ENCODE results near the gene SERPINA1. TPM values are rescaled to one million over a fixed set of nuclear protein-coding genes. Genes with fewer than 3 reads are reported as not detected.

SERPINA1 gene
- total RNA-seq, 2 experiments from 2014 or later = 22.1 to 24.5 TPM

GRCh38 chr14:94379291-94380224 is 8.8 kb downstream of the SERPINA1 start:
- ChIA-PET CTCF (interaction anchor here (1.0 kb wide), 1 partner anchor 11 kb away, joined by 3 read pairs; no protein-coding TSS in a partner anchor), POLR2A (interaction anchor here (0.7 to 1.6 kb wide), 2 partner anchors 13 to 15 kb away, joined by 3 to 4 read pairs; no protein-coding TSS in a partner anchor)
- H3K27ac Mint-ChIP-seq = peak overlapping the region; percentile 74
- peak overlapping the region; percentile 12 for H3K4me3 Mint-ChIP-seq
- intact Hi-C loops (cut with micrococcal nuclease) = loop anchor here (1.0 to 2.0 kb wide), 2 partner anchors 15 to 33 kb away; no protein-coding TSS in a partner anchor
- H3K27me3 Mint-ChIP-seq = no peaks in the 10 kb centered on the region
- no peaks in the 10 kb centered on the region for H3K36me3 Mint-ChIP-seq
- DNase-seq = peak; percentile 25
- no peaks in the 10 kb centered on the region for H3K9me3 Mint-ChIP-seq
- H3K4me1 Mint-ChIP-seq (ENCODE audit: low read depth) = peaks cover 33% of the 10 kb centered on the region

DNA sequence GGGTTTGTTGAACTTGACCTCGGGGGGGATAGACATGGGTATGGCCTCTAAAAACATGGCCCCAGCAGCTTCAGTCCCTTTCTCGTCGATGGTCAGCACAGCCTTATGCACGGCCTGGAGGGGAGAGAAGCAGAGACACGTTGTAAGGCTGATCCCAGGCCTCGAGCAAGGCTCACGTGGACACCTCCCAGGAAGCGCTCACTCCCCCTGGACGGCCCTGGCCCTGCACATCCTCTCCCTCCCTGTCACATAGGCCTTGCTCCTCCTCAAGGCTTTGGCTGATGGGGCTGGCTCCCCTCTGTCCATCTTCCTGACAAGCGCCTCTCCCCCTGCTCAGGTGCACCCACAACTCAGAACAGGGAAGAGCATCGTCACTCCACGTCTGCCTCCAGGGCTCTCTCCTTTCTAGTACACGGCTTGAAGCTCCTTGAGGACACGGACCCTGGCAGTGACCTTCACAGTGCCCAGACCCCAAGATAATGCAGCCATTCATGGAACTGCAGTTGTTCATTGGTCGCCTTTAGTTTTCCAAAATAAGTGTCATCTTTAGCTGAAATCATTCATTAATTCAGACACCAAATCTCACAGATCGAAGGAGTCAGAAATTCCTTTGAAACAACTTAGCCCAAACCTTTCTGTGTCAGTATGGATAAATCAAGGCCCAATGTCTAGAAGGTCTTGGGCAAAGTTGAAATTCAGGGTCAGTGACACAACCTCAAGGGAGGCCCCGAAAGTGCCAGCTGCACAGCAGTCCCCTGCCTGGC is 9.7 kb downstream of the SERPINA1 start:
- POLR2A ChIA-PET = no interaction called here

DNA sequence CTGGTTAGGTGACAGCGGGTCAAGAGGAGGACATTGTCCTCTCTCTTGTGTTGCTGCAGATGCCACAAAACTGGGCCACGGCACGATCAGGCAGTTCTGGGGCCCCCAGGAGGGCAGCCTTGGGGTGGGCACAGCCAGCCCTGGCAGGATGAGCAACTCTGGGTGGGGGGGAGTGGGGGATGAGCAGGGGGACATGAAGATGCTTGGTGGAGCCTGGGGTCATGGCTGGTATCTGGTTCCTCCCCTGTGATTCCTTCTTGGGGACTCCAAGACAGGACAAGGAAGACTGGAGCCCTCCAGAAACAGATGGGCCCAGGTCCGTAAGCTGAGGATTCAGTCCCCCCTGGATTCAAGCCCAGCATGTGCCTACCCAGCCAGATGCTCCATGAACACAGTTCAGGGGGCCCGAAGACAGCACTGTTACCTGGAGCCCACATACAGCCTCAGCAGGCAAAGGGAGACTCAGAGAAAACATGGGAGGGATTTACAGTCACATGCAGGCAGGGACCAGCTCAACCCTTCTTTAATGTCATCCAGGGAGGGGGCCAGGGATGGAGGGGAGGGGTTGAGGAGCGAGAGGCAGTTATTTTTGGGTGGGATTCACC is 10.4 kb downstream of the SERPINA1 start:
- no peak for DNase-seq
- ChIA-PET CTCF (no interaction called here), POLR2A (no interaction called here)
- H3K4me1 Mint-ChIP-seq (ENCODE audit: low read depth) = peaks cover 33% of the 10 kb centered on the region
- no peaks in the 10 kb centered on the region for H3K27me3 Mint-ChIP-seq
- no peak overlapping the region for H3K4me3 Mint-ChIP-seq
- intact Hi-C loops (cut with micrococcal nuclease) = loop anchor here (2.0 kb wide), 2 partner anchors 13 to 15 kb away; no protein-coding TSS in a partner anchor
- H3K27ac Mint-ChIP-seq = no peak overlapping the region
- H3K36me3 Mint-ChIP-seq = no peaks in the 10 kb centered on the region
- no peaks in the 10 kb centered on the region for H3K9me3 Mint-ChIP-seq

More for the DNA sequence above, 9.7 kb downstream of the SERPINA1 start:
- DNase-seq = no peak
- no peak overlapping the region for H3K27ac Mint-ChIP-seq
- H3K9me3 Mint-ChIP-seq = no peaks in the 10 kb centered on the region
- H3K4me3 Mint-ChIP-seq = no peak overlapping the region
- intact Hi-C loops (cut with micrococcal nuclease) = loop anchor here (1.0 to 2.0 kb wide), 2 partner anchors 14 to 32 kb away; no protein-coding TSS in a partner anchor
- H3K4me1 Mint-ChIP-seq (ENCODE audit: low read depth) = peaks cover 33% of the 10 kb centered on the region
- CTCF ChIA-PET = interaction anchor here (1.0 kb wide), 1 partner anchor 10 kb away, joined by 3 read pairs; no protein-coding TSS in a partner anchor
- no peaks in the 10 kb centered on the region for H3K27me3 Mint-ChIP-seq
- no peaks in the 10 kb centered on the region for H3K36me3 Mint-ChIP-seq

DNA sequence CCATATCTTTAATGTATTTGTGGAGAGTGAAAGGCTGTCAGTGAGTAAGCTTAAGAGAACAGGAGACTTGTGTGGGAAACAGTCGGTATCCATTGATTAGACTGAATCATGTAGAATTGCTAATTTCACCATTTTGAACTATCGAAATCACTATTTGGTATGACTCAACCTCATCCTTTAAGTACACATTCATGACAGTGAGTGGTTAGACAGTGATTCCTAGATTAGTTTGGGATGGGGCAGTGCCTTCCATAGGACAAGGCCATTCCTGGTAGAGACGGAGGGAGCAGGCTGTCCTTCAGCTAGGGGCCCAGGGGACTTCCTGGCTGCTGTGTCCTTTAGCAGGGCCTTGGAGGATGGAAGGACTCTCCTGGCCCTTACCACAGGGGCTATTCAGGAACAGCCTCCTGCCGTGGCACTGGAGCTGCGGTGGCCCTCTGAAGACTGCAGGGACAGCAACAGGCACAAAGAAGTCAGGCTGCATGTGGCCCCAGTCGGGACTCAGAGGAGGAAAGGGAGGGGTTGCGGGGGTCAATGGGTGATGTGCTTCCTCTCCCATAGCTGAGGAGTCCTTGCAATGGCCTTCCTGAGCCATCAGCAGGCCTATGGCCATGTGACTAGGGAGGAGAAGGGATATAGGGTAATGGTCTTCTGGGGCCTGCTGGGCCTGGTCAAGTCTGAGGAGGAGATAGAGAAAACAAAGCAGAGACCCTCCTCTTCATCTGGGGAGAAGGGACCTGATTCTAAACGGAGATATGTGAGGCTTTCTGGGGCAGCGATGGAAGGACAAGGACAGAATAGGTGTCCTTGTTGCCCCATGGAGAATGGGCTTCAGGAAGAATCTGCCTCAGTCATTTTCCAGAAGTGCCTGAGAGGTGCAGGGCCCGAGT is 11.2 kb downstream of the SERPINA1 start:
- CTCF ChIA-PET = no interaction called here
- intact Hi-C loops (cut with micrococcal nuclease) = loop anchor here (2.0 kb wide), 1 partner anchor 16 kb away; no protein-coding TSS in a partner anchor
- POLR2A ChIA-PET = interaction anchor here (1.3 kb wide), 1 partner anchor 31 kb away, joined by 4 read pairs; no protein-coding TSS in a partner anchor
- Mint-ChIP-seq H3K36me3 (no peaks in the 10 kb centered on the region), H3K4me3 (no peak overlapping the region), H3K9me3 (no peaks in the 10 kb centered on the region), H3K27ac (peak overlapping the region; percentile 49), H3K4me1 (ENCODE audit: low read depth) (peaks cover 33% of the 10 kb centered on the region), H3K27me3 (peaks cover 2% of the 10 kb centered on the region)
- DNase-seq = no peak

- Mint-ChIP-seq H3K4me3 (no peak overlapping the region), H3K27me3 (peaks cover 3% of the 10 kb centered on the region), H3K27ac (peak overlapping the region; percentile 49), H3K36me3 (no peaks in the 10 kb centered on the region), H3K9me3 (no peaks in the 10 kb centered on the region), H3K4me1 (ENCODE audit: low read depth) (peaks cover 33% of the 10 kb centered on the region)
- ChIA-PET CTCF (no interaction called here), POLR2A (interaction anchor here (1.3 kb wide), 1 partner anchor 30 kb away, joined by 4 read pairs; no protein-coding TSS in a partner anchor)
- intact Hi-C loops (cut with micrococcal nuclease) = loop anchor here (2.0 kb wide), 1 partner anchor 16 kb away; no protein-coding TSS in a partner anchor
- no peak for DNase-seq
Observed at GRCh38 chr14:94376108-94376975, 12.1 kb downstream of the SERPINA1 start.

- ChIA-PET POLR2A (no interaction called here), CTCF (no interaction called here)
- intact Hi-C loops (cut with micrococcal nuclease) = loop anchor here (2.0 kb wide), 1 partner anchor 17 kb away; no protein-coding TSS in a partner anchor
- Mint-ChIP-seq H3K4me3 (no peak overlapping the region), H3K36me3 (no peaks in the 10 kb centered on the region), H3K27me3 (peaks cover 3% of the 10 kb centered on the region), H3K4me1 (ENCODE audit: low read depth) (peaks cover 27% of the 10 kb centered on the region), H3K9me3 (no peaks in the 10 kb centered on the region), H3K27ac (no peak overlapping the region)
- DNase-seq = no peak
Observed at GRCh38 chr14:94375552-94376107, 12.8 kb downstream of the SERPINA1 start.

GRCh38 chr14:94374749-94375260 is 13.6 kb downstream of the SERPINA1 start:
- POLR2A ChIA-PET = no interaction called here
- no peak overlapping the region for H3K27ac Mint-ChIP-seq

DNA sequence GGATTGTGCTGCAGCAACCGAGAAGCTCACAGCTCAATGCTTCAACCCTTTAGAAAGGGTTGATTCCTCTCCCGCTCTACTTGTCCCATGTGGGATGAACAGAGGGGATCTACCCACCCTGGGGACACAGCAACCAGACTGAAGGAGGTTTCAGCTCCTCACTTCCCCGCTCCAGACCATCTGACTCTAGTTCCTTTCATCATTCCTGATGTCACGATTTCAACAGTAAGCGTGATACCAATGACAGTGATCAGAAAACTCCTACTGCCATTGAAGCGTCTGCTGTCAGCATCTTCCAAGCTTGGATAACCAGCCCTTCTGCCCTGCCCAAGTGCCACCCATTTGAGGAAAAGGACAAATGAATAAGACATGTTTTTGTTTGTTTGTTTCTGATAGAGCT is 14.3 kb downstream of the SERPINA1 start:
- Mint-ChIP-seq H3K4me1 (ENCODE audit: low read depth) (peaks cover 12% of the 10 kb centered on the region), H3K27me3 (peaks cover 3% of the 10 kb centered on the region), H3K9me3 (no peaks in the 10 kb centered on the region), H3K27ac (no peak overlapping the region), H3K36me3 (no peaks in the 10 kb centered on the region), H3K4me3 (no peak overlapping the region)
- CTCF ChIA-PET = no interaction called here
- DNase-seq = no peak
- POLR2A ChIA-PET = interaction anchor here (1.4 kb wide), 1 partner anchor 27 kb away, joined by 4 read pairs; no protein-coding TSS in a partner anchor
- intact Hi-C loops (cut with micrococcal nuclease) = no loop called here

More at GRCh38 chr14:94374749-94375260, 13.6 kb downstream of the SERPINA1 start:
- intact Hi-C loops (cut with micrococcal nuclease) = no loop called here
- Mint-ChIP-seq H3K4me1 (ENCODE audit: low read depth) (peaks cover 19% of the 10 kb centered on the region), H3K4me3 (no peak overlapping the region), H3K27me3 (peaks cover 3% of the 10 kb centered on the region), H3K9me3 (no peaks in the 10 kb centered on the region), H3K36me3 (no peaks in the 10 kb centered on the region)
- DNase-seq = no peak
- CTCF ChIA-PET = no interaction called here

GRCh38 chr14:94373708-94374107 is 14.7 kb downstream of the SERPINA1 start:
- DNase-seq = no peak
- peaks cover 5% of the 10 kb centered on the region for H3K27me3 Mint-ChIP-seq
- H3K9me3 Mint-ChIP-seq = no peaks in the 10 kb centered on the region
- H3K4me3 Mint-ChIP-seq = no peak overlapping the region
- no peaks in the 10 kb centered on the region for H3K36me3 Mint-ChIP-seq
- CTCF ChIA-PET = no interaction called here
- H3K27ac Mint-ChIP-seq = no peak overlapping the region
- POLR2A ChIA-PET = interaction anchor here (1.4 kb wide), 1 partner anchor 27 kb away, joined by 4 read pairs; no protein-coding TSS in a partner anchor
- H3K4me1 Mint-ChIP-seq (ENCODE audit: low read depth) = peaks cover 12% of the 10 kb centered on the region
- intact Hi-C loops (cut with micrococcal nuclease) = no loop called here

DNA sequence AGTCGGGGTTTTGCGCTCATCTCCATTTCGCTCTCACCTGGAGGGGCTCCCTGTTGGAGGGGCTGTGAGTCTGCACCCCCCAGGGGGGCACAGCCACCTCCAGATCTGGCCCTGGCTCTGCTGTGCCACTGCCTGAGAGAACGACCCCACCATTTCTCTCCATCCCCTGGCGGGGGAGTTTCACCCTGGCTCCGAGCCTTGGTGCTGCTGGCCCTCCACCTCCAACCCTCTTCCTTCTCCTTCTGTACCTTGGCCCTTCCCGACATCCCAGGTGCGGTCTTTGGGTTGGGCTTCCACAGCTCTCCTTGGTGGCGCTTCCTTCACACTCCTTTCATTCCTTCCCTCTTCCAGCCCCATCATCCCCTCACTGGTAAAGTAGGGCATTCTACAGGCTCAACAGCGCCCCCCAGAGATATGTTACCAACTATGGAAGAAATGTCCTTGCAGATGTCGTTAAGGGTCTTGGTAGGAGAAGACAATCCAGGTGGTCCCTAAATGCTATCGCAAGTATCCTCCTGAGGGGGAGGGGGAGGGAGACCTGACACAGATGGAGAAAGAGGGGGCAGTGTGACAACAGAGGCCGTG is 16.3 kb downstream of the SERPINA1 start:
- Mint-ChIP-seq H3K27me3 (peaks cover 5% of the 10 kb centered on the region), H3K27ac (no peak overlapping the region), H3K4me3 (no peak overlapping the region), H3K9me3 (no peaks in the 10 kb centered on the region), H3K4me1 (ENCODE audit: low read depth) (peaks cover 8% of the 10 kb centered on the region), H3K36me3 (no peaks in the 10 kb centered on the region)
- CTCF ChIA-PET = no interaction called here
- no peak for DNase-seq
- POLR2A ChIA-PET = no interaction called here
- intact Hi-C loops (cut with micrococcal nuclease) = no loop called here

Data from activated CD4-positive, alpha-beta memory T cell treated with anti-CD3 and anti-CD28 coated beads for 36 hours (primary cell).